HTR-8/SVneo (cell line): Measurements from ENCODE around the gene C9orf85.
"Not testable (repeated sequence)": the region's sequence is repeated elsewhere in the genome, so short reads cannot be mapped to it uniquely, and the experiment has no call there.

Source experiments
- DNase-seq: peaks from one replicate; pipeline ENCODE4 v3.0.0; 2011; ENCODE audit warnings: low spot score, mixed read lengths; ENCODE audit not compliant: insufficient read length
- FAIRE-seq: peaks from 2 replicates; lab custom pipeline; 2011; peaks lifted over from hg19 to GRCh38; lab: Jason Lieb, UNC

The C9orf85 gene

GRCh38 chr9:71937070-71937625 is 25.7 kb downstream of the C9orf85 start:
- DNase-seq = no peak
- no peak for FAIRE-seq

GRCh38 chr9:71937898-71938297 is 26.5 kb downstream of the C9orf85 start:
- FAIRE-seq (no peak), DNase-seq (no peak)

- FAIRE-seq = no peak
These were observed 29.7 kb downstream of the C9orf85 start for GRCh38 chr9:71941060-71941568.

DNA sequence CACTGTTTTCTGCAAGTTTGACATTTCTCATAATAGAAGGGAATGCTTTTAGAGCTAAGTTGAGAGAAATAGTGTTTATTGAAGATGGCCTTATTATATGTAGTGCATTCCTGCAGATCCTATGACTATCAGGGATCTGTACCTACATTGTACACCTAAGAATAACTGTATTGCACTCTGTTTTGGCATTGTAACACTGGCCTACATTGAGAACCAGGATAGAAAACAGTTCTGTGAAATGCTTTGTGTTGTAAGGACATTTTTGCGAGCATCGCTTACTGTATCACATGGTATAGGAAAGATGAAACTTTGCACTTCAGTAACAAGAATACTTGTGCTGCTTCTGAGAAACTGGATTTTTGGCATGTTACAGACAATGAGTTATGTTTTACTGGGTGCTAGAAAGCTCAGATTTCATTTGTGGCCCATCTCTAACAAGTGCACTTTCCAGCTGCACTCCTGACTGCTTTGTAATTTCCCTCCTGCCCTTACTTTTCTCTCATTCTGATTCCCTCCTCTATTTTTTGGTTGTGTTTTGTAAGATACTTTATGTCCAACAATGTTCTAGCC is 30.6 kb downstream of the C9orf85 start:
- FAIRE-seq (no peak), DNase-seq (no peak)

More at GRCh38 chr9:71941060-71941568, 29.7 kb downstream of the C9orf85 start:
- DNase-seq = no peak

DNA sequence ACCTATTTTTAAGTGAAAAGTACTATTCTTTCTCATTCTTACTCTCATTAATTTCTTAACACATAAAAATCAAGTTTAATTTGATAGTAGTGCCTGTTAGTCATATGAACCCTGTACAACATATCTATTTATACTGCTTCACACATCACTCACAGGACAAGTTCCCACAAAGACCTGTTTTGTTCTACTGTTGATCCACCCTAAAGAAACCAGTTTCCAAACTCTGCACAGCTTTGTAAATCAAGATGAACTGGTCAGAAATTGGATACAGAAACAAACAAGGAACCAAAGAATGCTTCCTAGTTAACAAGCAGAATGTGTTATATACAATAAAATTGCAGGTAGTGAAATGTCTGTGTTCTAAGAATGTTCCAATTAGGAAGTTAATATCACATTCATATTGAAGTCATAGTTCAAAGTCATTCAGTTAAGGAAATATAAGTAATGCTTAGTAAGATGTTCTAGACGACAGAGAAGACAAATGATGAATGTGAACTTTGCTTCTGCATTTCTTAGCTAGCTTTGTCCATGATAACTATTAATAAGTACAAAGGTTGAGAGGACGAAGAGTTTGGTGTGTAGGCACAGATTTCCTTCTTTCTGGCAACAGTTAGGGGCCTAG is 33.4 kb downstream of the C9orf85 start:
- no peak for DNase-seq
- FAIRE-seq = no peak

- DNase-seq, FAIRE-seq: not testable (repeated sequence)
These were observed 43.2 kb downstream of the C9orf85 start for GRCh38 chr9:71954652-71955051.

DNA sequence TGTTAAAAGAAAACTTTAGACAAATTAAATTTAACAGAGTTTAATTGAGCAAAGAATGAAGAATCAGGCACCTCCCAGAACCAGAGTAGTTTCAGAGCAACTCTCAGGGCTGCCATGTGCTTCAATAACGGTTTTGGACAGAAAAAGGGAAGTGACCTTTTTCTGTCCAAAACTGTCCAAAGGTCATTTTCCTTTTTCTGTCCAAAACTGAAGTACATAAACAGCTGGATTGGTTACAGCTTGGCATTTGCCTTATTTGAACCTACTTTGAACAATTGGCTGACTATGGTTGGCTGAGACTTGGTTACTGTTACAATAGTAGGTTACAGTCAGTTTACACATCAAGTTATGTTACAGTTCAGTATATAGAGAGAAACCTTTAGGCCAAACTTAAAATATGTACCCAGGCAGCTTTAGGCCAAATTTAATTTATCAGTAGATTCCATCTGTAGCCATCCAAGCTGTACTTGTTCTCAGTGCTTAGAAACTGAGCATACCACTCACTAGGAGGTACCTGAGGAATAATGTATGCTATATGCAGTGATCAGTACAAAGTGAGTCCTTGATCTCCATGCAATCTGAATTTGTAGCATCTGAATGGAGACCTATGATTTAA is 44.0 kb downstream of the C9orf85 start:
- DNase-seq (no peak), FAIRE-seq (no peak)

DNA sequence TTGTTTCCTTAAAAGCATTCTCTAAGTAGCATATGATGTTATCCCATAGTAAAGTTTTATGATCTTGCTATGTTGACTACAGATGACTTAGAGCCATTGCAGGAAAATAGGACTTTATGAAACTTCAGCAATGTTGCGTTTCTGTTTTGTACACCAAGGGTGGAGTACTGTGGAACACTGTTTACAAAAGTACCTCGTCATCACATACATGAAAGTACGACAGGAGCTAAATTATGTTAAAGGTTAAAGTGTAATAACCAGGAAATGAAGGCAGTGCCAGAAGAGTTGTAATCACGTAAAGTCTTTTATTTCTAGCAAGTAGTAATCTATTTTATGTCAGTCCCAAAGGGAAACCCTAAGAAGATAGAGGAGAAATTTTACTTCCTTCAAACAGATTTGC is 50.9 kb downstream of the C9orf85 start:
- FAIRE-seq (no peak), DNase-seq (no peak)

DNA sequence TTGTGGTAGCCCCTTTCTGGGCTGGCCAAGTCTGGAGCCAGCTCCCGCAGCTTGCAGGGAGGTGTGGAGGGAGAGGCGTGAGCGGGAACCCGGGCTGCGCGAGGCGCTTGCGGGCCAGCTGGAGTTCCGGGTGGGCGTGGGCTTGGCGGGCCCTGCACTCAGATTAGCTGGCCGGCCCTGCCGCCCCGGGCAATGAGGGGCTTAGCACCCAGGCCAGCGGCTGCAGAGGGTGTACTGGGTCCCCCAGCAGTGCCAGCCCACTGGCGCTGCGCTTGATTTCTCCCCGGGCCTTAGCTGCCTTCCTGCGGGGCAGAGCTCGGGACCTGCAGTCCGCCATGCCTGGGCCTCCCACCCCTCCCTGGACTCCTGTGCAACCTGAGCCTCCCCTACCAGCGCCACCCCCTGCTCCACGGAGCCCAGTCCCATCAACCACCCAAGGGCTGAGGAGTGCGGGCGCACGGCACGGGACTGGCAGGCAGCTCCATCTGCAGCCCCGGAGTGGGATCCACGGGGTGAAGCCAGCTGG is 52.1 kb downstream of the C9orf85 start:
- not testable (repeated sequence) for FAIRE-seq, DNase-seq

- DNase-seq = no peak
- no peak for FAIRE-seq
These were observed 54.0 kb downstream of the C9orf85 start for GRCh38 chr9:71965403-71965802.

- DNase-seq (no peak), FAIRE-seq (no peak)
These were observed 55.2 kb downstream of the C9orf85 start for GRCh38 chr9:71966601-71967000.

- FAIRE-seq = no peak
- no peak for DNase-seq
These were observed 57.2 kb downstream of the C9orf85 start for GRCh38 chr9:71968541-71969090.

DNA sequence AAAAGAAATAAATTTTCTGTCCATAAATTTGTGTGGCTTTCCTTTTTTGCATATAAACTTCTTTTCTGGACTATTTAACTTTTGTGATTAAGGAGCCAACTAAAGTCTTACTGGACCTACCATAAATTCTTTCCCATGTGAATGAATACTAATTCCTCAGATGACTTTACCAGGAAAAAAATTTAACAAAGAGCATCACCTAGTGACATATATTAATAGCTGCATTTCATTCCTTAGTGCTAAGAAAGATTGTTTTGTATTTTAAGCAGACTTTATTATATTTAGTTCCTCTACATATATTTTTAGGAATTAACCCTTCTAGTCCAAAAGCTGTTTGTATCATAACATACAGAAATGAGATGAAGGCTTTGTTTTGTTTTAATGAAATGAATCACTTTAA is 64.4 kb downstream of the C9orf85 start:
- FAIRE-seq (no peak), DNase-seq (no peak)

DNA sequence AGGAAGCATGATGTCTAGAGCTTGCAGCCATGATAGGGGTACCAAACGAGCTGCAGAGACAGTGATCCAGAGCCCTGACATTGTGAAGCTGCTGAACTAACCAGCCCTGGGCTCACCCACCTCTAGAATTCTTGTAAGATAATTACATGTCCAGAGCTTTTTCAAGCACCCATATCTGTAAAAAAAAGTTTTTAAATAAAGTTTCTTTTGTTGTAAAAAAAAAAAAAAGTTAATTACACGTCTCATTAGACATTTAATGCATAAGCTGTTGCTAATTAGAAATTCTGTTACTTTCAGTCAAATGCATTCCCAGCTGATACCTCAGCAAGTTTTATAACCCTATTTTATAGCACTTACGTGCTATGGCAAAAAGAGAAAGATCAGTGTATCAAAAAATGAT is 65.6 kb downstream of the C9orf85 start:
- FAIRE-seq (no peak), DNase-seq (no peak)

DNA sequence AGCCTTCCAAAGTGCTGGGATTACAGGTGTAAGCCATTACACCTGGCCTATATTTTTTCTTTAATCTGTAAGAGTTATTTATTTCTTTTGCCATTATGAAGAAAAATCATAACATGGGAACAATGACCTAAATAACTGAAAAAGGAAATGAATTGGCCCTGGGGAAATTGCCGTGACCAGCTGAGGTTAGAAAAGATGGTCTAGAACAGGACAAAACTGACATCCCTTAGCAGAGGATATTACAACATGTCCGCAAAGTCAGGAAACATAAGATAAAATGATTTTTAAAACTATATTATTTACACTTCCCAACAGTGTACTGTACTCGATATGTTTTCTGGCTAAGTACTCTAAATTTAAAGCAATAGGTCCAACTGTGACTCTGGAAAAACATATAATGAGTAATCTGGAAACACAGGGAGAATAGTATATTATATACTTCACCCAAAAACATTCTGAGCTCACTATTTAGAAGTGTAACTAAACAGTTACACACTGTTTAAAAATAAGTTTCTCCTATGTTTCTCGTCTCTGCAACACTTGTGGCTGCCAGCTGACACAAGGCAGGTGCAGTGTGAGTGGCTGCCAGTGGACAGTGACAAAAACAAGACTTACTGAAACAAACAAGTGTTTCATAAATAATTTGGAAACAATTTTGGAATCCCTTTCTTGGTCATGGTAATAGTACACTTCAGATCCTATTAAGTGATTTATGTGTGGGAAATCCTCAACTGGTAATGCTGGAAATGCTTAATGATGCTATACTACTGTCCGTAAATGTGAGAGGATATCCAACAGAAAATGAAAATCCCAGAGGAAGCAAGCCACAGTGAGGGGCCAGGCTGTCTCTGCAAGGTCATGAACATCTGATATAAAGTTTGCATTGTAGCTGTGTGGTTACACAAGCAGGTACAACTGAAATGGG is 69.1 kb downstream of the C9orf85 start:
- DNase-seq (no peak), FAIRE-seq (no peak)

- DNase-seq = no peak
- FAIRE-seq = no peak
These were observed 70.5 kb downstream of the C9orf85 start for GRCh38 chr9:71981944-71982343.

- DNase-seq (no peak), FAIRE-seq (peak; percentile 51)
These were observed 73.0 kb downstream of the C9orf85 start for GRCh38 chr9:71984403-71984802.

DNA sequence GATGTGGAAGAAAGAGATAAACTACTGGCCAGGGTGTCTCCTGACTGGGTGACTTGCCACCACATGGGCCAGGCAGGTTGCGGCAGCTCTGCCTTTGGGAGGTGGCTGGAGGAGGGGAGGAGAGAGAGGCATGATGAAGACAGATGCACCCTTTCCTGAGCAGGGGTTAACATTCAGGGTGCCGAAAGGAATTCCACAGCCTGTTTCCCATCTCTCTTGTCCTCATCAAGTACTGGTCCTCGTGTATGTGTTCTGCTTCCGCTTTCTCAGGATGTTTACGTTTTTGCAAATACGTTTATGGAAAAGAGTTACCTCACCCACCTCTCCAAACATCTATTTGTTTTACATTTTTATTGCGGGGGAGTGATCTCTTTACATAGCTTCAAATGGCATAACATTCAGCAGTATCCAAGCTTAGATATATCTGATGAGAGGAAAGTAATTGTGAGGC is 73.4 kb downstream of the C9orf85 start:
- FAIRE-seq (no peak), DNase-seq (no peak)

DNA sequence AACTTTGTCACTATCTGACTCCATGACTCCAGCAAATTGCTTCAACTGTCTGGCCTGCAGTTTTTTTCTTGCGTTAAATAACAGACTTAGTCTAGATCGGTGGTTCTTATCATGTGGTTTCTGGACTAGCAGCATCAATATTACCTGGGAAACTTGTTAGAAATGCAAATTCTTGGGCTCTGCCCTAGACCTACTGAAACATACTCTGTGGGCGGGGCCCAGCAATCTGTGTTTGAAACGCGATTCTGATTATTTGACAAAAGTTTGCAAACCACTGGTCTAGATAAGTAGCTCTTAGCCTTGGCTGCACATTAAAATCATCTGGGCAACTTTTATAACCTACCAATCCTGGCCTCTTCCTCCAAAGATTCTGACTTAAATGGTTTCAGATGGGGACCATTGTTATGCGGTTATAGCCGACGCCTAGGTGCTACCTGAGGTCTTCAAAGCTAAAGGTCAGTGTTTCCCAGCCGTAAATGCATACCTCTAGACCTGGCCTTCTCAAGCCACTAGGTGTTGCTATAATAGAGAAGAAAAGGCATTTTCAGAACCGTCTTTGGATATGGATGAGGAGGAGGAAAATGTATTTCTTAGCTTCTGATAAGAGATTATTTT is 74.0 kb downstream of the C9orf85 start:
- no peak for DNase-seq
- no peak for FAIRE-seq
